ENCODE measurements around the gene LOC101059915.
"Not testable (repeated sequence)": the region's sequence is repeated elsewhere in the genome, so short reads cannot be mapped to it uniquely, and the experiment has no call there.

Gene LOC101059915

GRCh38 chrX:71679575-71680207 is 12.3 kb downstream of the LOC101059915 start:
- no peak overlapping the region for H3K27ac ChIP-seq
- DNase-seq: no peak
- ATAC-seq: no peak
- H3K27me3 ChIP-seq: no peaks in the 10 kb centered on the region
- H3K4me3 ChIP-seq: no peak overlapping the region
- no peak for TF ChIP-seq CTCF (IDR thresholded peaks at IDR 0.05 in 4 of 5, conservative IDR thresholded peaks at IDR 0.05 in 1 of 5)
- TF ChIP-seq POLR2A (IDR thresholded peaks at IDR 0.05): no peak
- in situ Hi-C loops (cut with MboI; ENCODE audit: low sequenced_read_pairs in 4 of 4): no loop called here
- H3K9me3 ChIP-seq: no peaks in the 10 kb centered on the region
- intact Hi-C loops (cut with DNase I; ENCODE audit: low total_unique reads): no loop called here
- no peaks in the 10 kb centered on the region for H3K36me3 ChIP-seq
- no peaks in the 10 kb centered on the region for H3K4me1 ChIP-seq

GRCh38 chrX:71696641-71697465 is 29.5 kb downstream of the LOC101059915 start:
- H3K27ac ChIP-seq; H3K9me3 ChIP-seq; DNase-seq; intact Hi-C loops (cut with DNase I; ENCODE audit: low total_unique reads); H3K36me3 ChIP-seq; ATAC-seq; H3K4me3 ChIP-seq; H3K27me3 ChIP-seq; H3K4me1 ChIP-seq; in situ Hi-C loops (cut with MboI; ENCODE audit: low sequenced_read_pairs in 4 of 4): not testable (repeated sequence)

GRCh38 chrX:71697466-71698298 is 30.3 kb downstream of the LOC101059915 start:
- H3K4me3 ChIP-seq; intact Hi-C loops (cut with DNase I; ENCODE audit: low total_unique reads); H3K27ac ChIP-seq; H3K27me3 ChIP-seq; ATAC-seq; H3K9me3 ChIP-seq; DNase-seq; H3K4me1 ChIP-seq; H3K36me3 ChIP-seq; in situ Hi-C loops (cut with MboI; ENCODE audit: low sequenced_read_pairs in 4 of 4): not testable (repeated sequence)

GRCh38 chrX:71698299-71699022 is 31.1 kb downstream of the LOC101059915 start:
- ATAC-seq; in situ Hi-C loops (cut with MboI; ENCODE audit: low sequenced_read_pairs in 4 of 4); H3K4me1 ChIP-seq; H3K9me3 ChIP-seq; H3K4me3 ChIP-seq; DNase-seq; intact Hi-C loops (cut with DNase I; ENCODE audit: low total_unique reads); H3K27me3 ChIP-seq; H3K27ac ChIP-seq; H3K36me3 ChIP-seq: not testable (repeated sequence)

GRCh38 chrX:71699023-71699344 is 31.6 kb downstream of the LOC101059915 start:
- intact Hi-C loops (cut with DNase I; ENCODE audit: low total_unique reads): not testable (repeated sequence)

GRCh38 chrX:71702853-71703252 is 35.5 kb downstream of the LOC101059915 start:
- ATAC-seq; H3K27me3 ChIP-seq; H3K9me3 ChIP-seq; intact Hi-C loops (cut with DNase I; ENCODE audit: low total_unique reads); in situ Hi-C loops (cut with MboI; ENCODE audit: low sequenced_read_pairs in 4 of 4); H3K4me3 ChIP-seq; DNase-seq; H3K4me1 ChIP-seq; H3K36me3 ChIP-seq; H3K27ac ChIP-seq: not testable (repeated sequence)

More at GRCh38 chrX:71699023-71699344, 31.6 kb downstream of the LOC101059915 start:
- H3K36me3 ChIP-seq; H3K27ac ChIP-seq; ATAC-seq; H3K4me3 ChIP-seq; H3K4me1 ChIP-seq; in situ Hi-C loops (cut with MboI; ENCODE audit: low sequenced_read_pairs in 4 of 4); H3K27me3 ChIP-seq; DNase-seq; H3K9me3 ChIP-seq: not testable (repeated sequence)

GRCh38 chrX:71714064-71714463 is 46.7 kb downstream of the LOC101059915 start:
- ATAC-seq; H3K4me1 ChIP-seq; in situ Hi-C loops (cut with MboI; ENCODE audit: low sequenced_read_pairs in 4 of 4); H3K9me3 ChIP-seq; H3K36me3 ChIP-seq; H3K27me3 ChIP-seq; DNase-seq; intact Hi-C loops (cut with DNase I; ENCODE audit: low total_unique reads); H3K4me3 ChIP-seq; H3K27ac ChIP-seq: not testable (repeated sequence)

GRCh38 chrX:71715551-71715950 is 48.2 kb downstream of the LOC101059915 start:
- intact Hi-C loops (cut with DNase I; ENCODE audit: low total_unique reads); ATAC-seq; H3K9me3 ChIP-seq; H3K27me3 ChIP-seq; DNase-seq; in situ Hi-C loops (cut with MboI; ENCODE audit: low sequenced_read_pairs in 4 of 4); H3K27ac ChIP-seq; H3K4me3 ChIP-seq; H3K4me1 ChIP-seq; H3K36me3 ChIP-seq: not testable (repeated sequence)

- H3K27me3 ChIP-seq; H3K36me3 ChIP-seq; H3K4me3 ChIP-seq; ATAC-seq; H3K4me1 ChIP-seq; H3K27ac ChIP-seq; intact Hi-C loops (cut with DNase I; ENCODE audit: low total_unique reads); DNase-seq; H3K9me3 ChIP-seq; in situ Hi-C loops (cut with MboI; ENCODE audit: low sequenced_read_pairs in 4 of 4): not testable (repeated sequence)
Measured at GRCh38 chrX:71716323-71716722, 49.0 kb downstream of the LOC101059915 start.

GRCh38 chrX:71718185-71718584 is 50.8 kb downstream of the LOC101059915 start, which contains the start of gene CXorf49:
Gene CXorf49 (minus strand): TSS chrX:71718285. CDS start chrX:71718151, 134 bp downstream.
- H3K4me3 ChIP-seq; H3K9me3 ChIP-seq; H3K36me3 ChIP-seq; H3K27me3 ChIP-seq; ATAC-seq; H3K27ac ChIP-seq; DNase-seq; in situ Hi-C loops (cut with MboI; ENCODE audit: low sequenced_read_pairs in 4 of 4); intact Hi-C loops (cut with DNase I; ENCODE audit: low total_unique reads); H3K4me1 ChIP-seq: not testable (repeated sequence)
